NCI-H2227 treated with DMSO at 0.1 percent for 48 hours (cell line): ENCODE measurements around the gene CHIT1.
"Not testable (repeated sequence)": the region's sequence is repeated elsewhere in the genome, so short reads cannot be mapped to it uniquely, and the experiment has no call there.

Experiments used
- DNase-seq: peaks from one replicate; lab custom pipeline; 2025; lab: John Stamatoyannopoulos, UW

The CHIT1 gene

DNA sequence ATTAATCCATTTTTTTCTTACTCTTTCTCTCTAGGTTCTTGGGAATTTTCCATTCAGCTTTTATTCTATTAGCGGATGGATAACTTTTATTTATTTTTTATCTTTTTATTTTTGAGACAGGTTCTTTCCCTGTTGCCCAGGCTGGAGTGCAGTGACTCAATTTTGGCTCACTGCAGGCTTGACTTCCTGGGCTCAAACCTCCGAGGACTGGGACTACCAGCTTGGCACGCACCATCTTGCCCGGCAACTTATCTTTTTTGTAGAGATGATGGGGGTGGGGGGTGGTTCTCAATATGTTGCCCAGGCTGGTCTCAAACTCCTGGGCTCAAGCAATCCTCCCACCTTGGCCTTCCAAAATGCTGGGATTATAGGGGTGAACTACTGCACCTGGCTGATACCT is 36.1 kb upstream of the CHIT1 start:
- DNase-seq = no peak

DNA sequence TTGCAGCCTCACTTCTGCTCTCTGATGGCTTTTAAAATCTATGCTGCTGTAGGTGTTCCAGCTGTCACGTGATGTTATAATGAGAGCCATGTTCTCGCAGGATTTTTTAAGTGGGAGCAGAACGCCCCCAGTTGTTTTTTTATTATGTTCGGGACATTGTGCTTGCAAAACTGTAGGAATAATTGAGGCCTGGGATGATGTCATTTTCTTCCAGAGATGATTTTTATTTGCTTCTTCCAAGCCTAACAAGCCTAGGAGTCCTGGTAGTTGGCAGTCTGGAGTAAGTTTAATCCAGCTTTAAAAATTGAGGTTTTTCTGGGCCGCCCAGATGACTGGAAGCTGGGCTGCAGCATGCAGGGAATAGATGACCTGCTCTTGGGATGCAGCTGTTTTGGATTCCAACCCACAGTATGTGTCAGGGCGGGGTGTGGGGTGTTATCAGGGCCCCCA is 34.6 kb upstream of the CHIT1 start:
- peak; percentile 16 for DNase-seq

DNA sequence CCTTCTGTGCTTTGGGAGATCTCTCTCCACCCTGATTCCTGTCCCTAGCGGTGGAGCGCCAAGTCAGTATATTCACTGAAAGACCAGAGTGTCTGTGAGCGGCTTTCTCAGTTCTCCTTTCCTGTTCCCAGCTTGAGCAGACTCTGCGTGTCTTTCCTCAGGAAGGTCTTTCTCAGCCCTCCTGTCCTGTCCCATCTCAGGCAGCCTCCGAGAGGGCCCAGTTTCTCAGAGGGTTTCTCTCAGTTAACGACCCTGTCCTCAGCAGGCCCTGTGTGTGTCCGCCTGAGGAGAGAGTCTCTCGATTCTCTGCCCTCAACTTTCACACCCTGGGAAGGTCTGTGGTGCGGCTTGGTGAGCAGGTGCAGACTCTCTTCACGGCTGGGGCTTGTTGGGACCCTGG is 34.0 kb upstream of the CHIT1 start:
- no peak for DNase-seq

DNA sequence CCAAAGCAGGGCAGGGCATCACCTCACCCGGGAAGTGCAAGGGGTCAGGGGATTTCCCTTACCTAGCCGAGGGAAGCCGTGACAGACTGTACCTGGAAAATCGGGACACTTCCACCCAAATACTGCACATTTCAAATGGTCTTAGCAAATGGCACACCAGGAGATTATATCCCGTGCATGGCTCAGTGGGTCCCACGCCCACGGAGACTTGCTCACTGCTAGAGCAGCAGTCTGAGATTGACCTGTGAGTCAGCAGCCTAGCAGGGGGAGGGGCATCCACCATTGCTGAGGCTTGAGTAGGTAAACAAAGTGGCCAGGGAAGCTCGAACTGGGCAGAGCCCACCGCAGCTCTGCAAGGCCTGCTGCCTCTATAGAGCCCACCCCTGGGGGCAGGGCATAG is 27.2 kb upstream of the CHIT1 start:
- DNase-seq = not testable (repeated sequence)

- not testable (repeated sequence) for DNase-seq
Observed at GRCh38 chr1:203254782-203255181, 25.3 kb upstream of the CHIT1 start.

DNA sequence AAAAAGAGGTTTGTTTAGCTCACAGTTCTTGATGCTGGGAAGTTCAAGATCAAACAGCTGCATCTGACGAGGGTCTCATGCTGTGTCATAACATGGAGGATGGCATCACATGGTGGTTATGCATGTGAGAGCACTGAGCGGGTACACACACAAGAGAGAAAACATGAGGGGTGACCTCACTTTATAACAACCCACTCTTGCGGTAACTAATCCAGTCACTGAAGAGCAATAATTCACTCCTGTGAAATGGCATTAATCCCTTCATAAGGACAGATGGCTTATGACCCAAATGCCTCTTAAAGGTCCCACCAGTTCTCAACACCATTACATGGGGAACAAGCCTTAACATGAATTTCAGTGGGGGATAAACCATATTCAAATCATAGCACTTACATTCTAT is 23.2 kb upstream of the CHIT1 start:
- DNase-seq = no peak

- DNase-seq = no peak
Observed at GRCh38 chr1:203251466-203251865, 22.0 kb upstream of the CHIT1 start.

DNA sequence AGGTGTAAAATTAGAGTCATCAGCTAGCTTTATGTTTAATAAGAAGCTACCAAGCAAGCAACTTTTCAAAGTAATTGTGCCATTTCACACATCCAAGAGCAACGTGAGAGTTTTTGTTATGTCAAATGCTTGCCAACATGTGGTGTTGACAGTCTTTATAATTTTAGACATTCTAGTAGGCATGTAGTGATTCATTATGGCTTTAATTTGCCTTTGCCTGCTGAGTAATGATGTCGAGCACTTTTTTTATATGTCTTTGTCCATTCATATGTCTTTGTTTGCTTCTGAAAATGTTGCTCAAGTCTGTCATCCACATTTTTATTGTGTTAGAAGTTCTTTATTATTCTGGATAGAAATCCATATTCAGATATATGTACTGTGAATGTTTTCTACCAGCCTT is 21.4 kb upstream of the CHIT1 start:
- DNase-seq = no peak

DNA sequence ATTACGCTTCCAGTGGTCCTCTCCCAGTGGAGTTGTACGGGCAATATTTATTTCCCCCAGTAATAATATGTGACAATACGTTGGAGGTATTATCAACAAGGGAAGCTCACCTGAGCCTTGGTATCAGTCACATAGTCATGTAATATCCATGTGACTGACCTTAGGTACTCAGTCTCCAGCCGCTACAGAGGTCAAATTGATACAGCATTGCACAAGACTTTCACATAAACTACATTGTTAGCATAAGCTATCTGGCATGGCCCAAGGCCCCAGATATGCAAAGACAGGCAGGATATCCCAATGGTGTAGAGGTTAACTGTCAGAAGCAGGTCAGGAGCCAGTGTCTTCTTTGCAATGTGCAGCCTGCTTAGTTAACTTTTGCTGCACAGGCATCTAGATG is 15.3 kb upstream of the CHIT1 start:
- no peak for DNase-seq

DNA sequence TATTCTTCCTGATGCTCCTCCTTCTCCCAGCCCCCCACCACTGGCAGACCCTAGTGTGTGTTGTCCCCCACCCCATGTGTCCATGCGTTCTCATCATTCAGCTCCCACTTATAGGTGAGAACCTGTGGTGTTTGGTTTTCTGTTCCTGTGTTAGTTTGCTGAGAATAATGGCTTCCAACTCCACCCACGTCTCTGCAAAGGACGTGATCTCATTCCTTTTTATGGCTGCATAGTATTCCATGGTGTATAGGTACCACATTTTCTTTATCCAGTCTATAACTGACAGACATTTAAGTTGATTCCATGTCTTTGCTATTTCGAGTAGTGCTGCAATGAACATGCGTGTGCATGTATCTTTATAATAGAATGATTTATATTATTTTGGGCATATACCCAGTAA is 12.2 kb upstream of the CHIT1 start:
- DNase-seq = not testable (repeated sequence)

DNA sequence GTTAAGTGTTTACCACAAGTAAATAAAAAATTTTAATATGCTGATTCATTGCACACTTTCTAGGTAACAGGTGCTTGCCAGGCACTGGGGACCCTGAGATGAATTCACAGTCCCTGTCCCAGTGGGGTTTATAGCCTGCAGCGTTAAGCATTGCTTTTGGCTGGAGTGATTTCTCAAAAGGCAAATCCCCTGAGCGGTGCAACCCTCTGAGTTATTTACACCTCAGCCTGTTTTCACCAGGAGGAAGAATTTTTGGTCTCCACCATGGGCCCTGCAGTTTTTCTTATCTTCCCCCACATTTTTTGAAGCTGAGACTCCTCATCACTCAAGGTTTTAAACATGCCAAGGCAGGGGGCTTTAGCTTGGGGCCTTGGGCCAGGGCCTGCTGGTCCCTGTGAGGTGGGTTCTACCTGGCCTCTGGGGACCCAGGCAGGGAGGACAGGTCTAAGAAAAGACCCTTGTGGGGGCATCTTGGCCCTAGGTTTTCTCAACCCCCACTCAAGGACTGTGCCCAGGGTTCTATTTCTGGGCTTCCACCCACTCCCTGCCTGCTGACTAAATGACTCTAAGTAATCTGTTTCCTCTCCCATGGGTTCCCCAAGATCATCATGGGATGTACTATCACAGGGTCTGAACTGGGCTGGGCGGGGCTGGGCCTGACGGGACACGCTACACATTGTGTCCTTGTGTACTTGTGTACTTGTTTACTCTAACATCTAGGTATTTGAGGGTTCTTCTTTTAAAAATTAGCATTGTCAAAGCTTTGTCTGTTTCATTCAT is 10.2 kb upstream of the CHIT1 start:
- no peak for DNase-seq

- DNase-seq = no peak
Observed at GRCh38 chr1:203239081-203239480, 9.6 kb upstream of the CHIT1 start.

GRCh38 chr1:203238535-203238934 is 9.1 kb upstream of the CHIT1 start:
- no peak for DNase-seq

GRCh38 chr1:203234901-203235300 is 5.4 kb upstream of the CHIT1 start:
- DNase-seq = not testable (repeated sequence)

- no peak for DNase-seq
Observed at GRCh38 chr1:203228670-203229069, 803 bp downstream of the CHIT1 start.

DNA sequence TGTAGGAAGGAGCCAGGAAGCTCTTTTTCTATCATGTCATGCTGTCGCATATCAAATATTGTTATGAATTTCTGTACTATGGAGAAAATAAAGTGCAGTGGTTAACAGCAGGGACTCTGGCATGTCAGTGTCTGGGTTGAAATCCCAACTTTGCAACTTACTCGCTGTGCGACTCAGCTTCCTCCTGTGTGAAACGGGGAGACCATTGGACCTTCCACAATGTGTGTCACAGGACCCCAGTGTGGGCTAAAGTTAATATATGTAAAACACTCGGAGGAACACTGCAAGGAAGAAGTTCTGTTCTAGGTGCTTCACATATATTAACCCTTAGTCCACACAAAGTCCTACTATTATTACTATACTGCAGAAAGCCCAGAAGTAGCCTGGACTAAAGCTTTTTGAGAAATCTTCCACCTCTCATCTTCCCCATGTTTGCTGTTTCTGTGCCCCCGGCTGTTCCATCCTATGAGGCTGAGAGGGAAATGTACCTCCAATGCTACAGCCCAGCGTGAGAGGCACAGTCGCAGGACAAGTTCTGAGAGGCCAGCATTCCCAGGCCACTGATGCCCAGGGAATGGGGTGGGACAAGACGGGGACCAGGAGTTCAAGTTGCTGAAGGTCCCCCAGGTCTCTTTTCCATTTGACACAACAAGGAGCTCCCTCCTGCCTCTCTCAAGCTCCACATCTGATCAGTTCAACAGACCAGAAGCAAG is 1.9 kb downstream of the CHIT1 start:
- no peak for DNase-seq

DNA sequence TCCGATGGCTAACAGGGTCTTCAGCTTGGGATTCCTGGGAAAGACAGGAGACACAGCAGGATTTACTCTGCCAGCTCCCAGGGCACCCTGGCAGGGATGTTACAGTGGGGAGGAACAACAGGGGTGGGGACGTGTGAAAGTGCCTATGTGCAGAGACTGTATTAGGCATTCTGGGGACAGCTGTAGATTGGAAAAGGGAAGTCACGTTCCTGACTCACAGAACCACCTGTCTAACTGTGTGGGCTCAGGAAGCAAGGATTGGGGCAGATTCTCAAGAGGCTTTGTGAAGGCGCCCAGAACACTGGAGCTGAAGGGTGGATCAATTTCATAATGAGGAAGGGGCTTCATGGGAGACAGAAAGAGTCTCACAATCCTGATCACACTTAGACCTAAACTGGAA is 4.4 kb downstream of the CHIT1 start:
- no peak for DNase-seq

DNA sequence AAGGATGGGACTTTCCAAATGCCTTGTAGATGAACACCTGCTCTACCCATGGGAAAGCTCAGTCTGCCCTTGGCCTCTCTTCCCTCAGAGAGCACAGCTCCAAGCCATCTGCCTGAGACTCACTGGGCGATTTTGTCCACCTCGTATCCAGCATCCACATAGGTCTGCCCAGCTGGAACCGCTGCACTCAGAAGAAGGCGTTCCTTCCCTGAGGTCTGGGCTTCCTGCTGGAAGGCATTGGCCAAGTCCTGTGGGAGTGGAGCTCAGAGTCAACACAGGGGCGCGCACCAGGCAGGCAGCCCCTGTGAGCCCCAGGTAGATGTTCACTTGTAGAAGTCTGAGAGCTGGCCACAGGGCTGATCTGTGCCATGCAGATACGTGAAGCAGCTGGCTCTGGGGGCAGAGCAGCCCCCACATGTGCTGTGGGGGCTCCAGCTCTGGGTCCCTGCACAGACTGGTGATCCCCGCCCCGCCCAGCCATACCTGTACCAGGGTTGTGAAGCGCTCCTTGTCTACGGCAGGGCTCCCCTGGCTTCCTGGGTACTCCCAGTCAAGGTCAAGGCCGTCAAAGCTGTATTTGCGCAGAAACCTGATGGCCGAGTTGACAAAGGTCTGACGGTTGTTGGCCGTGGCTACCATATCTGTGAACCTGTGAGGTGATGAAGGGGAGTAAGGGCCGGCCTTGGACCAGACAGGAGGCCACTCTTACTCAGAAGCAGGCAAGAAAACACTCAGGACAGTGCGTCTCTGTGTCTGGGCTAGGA is 6.3 kb downstream of the CHIT1 start:
- DNase-seq = no peak

DNA sequence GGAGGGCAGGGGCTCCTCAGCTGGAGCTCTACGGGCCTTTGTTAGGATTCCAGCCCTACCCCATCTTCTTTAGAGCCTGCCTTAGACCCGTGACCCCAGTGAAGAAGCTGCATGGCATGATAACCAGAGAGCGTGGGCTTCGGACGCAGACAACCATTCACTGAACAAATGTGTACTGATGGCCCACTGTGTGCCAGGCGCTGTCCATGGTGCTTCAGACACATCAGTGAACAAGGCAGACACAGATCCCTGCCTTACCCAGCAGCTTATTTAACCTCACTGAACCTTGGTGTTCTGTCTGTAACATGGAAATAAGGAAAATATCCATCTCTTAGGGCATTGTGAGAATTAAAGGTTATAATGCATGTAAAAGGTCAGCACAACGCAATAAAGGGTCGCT is 9.5 kb downstream of the CHIT1 start:
- DNase-seq = no peak

DNA sequence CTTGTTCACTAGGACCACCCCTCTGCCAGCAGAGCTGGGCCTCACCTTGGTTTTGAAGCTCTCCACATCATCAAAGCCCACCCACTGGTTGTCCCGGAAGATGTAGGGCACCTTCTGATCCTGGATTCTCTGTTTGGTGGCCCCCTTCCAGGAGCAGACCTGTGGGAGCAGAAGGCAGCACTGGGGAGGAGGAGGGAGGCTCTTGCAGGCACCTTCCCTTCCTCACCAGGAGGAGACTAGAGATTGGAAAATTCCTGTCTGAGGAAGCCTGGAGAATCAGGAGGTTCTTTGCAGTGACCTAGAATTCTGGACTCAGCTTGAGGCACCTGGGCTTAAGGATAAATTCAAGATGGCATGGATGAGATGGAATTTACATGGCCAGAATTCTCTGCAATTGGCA is 10.3 kb downstream of the CHIT1 start:
- no peak for DNase-seq

GRCh38 chr1:203217668-203218067 is 11.8 kb downstream of the CHIT1 start:
- DNase-seq = no peak

DNA sequence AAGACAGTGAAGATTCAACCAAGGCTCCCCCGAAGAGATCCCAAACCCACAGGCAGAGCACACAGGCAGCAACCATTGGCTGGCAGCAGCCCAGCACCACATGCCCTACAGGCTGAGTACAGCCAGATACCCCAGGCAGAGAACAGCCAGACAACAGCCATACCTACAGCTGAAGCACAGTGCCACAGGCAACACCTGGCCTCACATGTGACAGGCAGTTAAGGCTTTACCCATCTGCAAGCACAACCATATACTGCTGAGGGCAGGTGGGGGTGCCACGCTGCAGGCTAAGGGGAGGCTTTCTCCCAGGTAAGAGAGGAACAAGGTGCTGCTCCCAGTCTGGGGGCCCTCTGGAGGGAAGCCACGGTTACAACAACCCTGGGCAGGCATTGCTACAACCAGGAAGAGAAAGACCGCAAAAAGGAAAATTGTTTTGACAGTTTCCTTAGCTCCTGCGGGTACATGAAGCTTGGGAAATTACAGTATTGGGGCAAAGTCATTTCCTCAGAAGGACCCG is 12.3 kb downstream of the CHIT1 start:
- no peak for DNase-seq
